OCI-LY7 (cell line): Measurements from ENCODE around the gene SDK2. TPM values are rescaled to one million over a fixed set of nuclear protein-coding genes. Genes with fewer than 3 reads are reported as not detected.

ENCODE experiments used
- BruUV-seq: library from RNA; stranded (reverse); fragments of 400-500 nt; replicated peaks from 2 replicates; lab custom pipeline; 2021; lab: Mats Ljungman, UMichigan
- CTCF ChIA-PET: fragments of 300-600 bp; sonication (Branson Sonifier 250); formaldehyde crosslinking; loops from one replicate; lab custom pipeline; 2022; ENCODE audit warnings: antibody characterized with exemption; ENCODE audit not compliant: unreplicated experiment; lab: Charles Lee
- POLR2A ChIA-PET: fragments of 300-600 bp; sonication (Branson Sonifier 250); formaldehyde crosslinking; loops from one replicate; lab custom pipeline; 2022; ENCODE audit warnings: antibody characterized with exemption; lab: Charles Lee
- DNase-seq: peaks from one replicate; pipeline ENCODE4 v3.0.0-alpha.2; 2015; ENCODE audit warnings: low spot score
- H2AFZ ChIP-seq: fragments of 200-600 bp; sonication (generic), shearing (Covaris generic); 2 replicates; pipeline ENCODE4 v1.6.1; 2014; ENCODE audit warnings: mild to moderate bottlenecking, antibody characterized with exemption, low read length, moderate library complexity
- H3K27ac ChIP-seq: fragments of 200-600 bp; sonication (generic); 2 replicates; pipeline ENCODE4 v1.5.1; 2014; ENCODE audit warnings: mixed run types, low read depth, mild to moderate bottlenecking, moderate library complexity, low read length, inconsistent platforms; ENCODE audit not compliant: poor library complexity, severe bottlenecking
- H3K36me3 ChIP-seq: fragments of 200-600 bp; sonication (generic); 2 replicates; pipeline ENCODE4 v1.6.1; 2014; ENCODE audit warnings: mild to moderate bottlenecking, antibody characterized with exemption, low read length, moderate library complexity, mixed read lengths; ENCODE audit not compliant: insufficient read depth
- H3K4me1 ChIP-seq: fragments of 200-600 bp; sonication (generic); 2 replicates; pipeline ENCODE4 v1.5.1; 2014; ENCODE audit warnings: mild to moderate bottlenecking, low read length; ENCODE audit not compliant: insufficient read depth, poor library complexity, severe bottlenecking
- H3K4me2 ChIP-seq: fragments of 200-600 bp; sonication (generic); 2 replicates; pipeline ENCODE4 v1.6.1; 2014; ENCODE audit warnings: mild to moderate bottlenecking, low read length
- H3K4me3 ChIP-seq: fragments of 200-600 bp; sonication (generic); 2 replicates; pipeline ENCODE4 v1.5.1; 2014; ENCODE audit warnings: mild to moderate bottlenecking, low read depth, low read length; ENCODE audit not compliant: poor library complexity, severe bottlenecking
- H3K79me2 ChIP-seq: fragments of 200-600 bp; sonication (generic); 2 replicates; pipeline ENCODE4 v1.6.1; 2016; ENCODE audit warnings: low read depth, mild to moderate bottlenecking, low read length, moderate library complexity, mixed read lengths; ENCODE audit not compliant: insufficient read depth
- H3K9me2 ChIP-seq: fragments of 200-600 bp; sonication (generic); 2 replicates; pipeline ENCODE4 v1.6.1; 2016; ENCODE audit warnings: mild to moderate bottlenecking, low read length, mixed read lengths; ENCODE audit not compliant: insufficient read depth
- H3K9me3 ChIP-seq: fragments of 200-600 bp; sonication (generic); 2 replicates; pipeline ENCODE4 v1.6.1; 2014; ENCODE audit warnings: mild to moderate bottlenecking, mixed run types, low read length, mixed read lengths
- H4K20me1 ChIP-seq: fragments of 200-600 bp; sonication (generic); 2 replicates; pipeline ENCODE4 v1.6.1; 2014; ENCODE audit warnings: mild to moderate bottlenecking, antibody characterized with exemption, low read length, moderate library complexity, mixed read lengths; ENCODE audit not compliant: insufficient read depth
- EZH2phosphoT487 ChIP-seq: fragments of 200-600 bp; sonication (generic); IDR thresholded peaks from 2 replicates; pipeline ENCODE4 v1.6.1; 2018; ENCODE audit warnings: low read depth, borderline replicate concordance, mild to moderate bottlenecking, mixed run types, antibody characterized with exemption, low read length, moderate library complexity, mixed read lengths
- intact Hi-C: fragments of 100-400 bp; cut with micrococcal nuclease; formaldehyde crosslinking; loops from one replicate; pipeline ENCODE4 v1.10.0; 2022; ENCODE audit not compliant: unreplicated experiment
- total RNA-seq, 2 experiments: library from RNA; depleted of rRNA in 1 of 2; stranded (reverse); fragments of >200 nt in 1 of 2; shearing (Covaris generic) in 1 of 2; gene quantifications; 2 replicates each; pipeline ENCODE4 v1.2.3, GENCODE V29; 2014 to 2022
- TF ChIP-seq, protein P1 (sequence below): fragments of 200-600 bp; sonication (generic); conservative IDR thresholded peaks from 2 replicates; pipeline ENCODE4 v1.5.1; 2014; ENCODE audit warnings: mild to moderate bottlenecking, antibody characterized with exemption, low read length, moderate library complexity, mixed read lengths

Gene SDK2
- total RNA-seq, 2 experiments from 2014 or later: 0.32 to 1.8 TPM

DNA sequence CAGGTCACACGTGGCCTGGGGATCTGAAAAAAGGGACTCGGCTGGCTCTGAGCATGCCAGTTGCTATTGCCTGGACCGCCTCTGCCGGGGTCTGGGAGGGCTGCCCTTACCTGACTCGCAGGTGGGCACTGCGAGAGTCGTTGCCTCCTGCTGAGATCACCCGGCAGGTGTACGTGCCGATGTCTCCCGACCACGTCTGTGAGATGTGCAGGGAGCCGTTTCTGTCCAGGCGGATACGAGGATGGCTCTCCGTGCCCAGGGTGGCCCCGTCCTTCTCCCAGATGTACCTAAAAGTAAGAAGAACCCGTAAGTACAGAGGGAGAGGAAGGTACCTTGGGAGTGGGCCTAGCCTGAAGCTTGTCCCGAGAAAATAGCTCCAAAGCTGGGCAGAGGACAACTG, 220.4 kb downstream of the SDK2 start:
- POLR2A ChIA-PET: interaction anchor here (0.6 kb wide), 1 partner anchor 309 kb away, joined by 5 read pairs; no protein-coding TSS in a partner anchor

DNA sequence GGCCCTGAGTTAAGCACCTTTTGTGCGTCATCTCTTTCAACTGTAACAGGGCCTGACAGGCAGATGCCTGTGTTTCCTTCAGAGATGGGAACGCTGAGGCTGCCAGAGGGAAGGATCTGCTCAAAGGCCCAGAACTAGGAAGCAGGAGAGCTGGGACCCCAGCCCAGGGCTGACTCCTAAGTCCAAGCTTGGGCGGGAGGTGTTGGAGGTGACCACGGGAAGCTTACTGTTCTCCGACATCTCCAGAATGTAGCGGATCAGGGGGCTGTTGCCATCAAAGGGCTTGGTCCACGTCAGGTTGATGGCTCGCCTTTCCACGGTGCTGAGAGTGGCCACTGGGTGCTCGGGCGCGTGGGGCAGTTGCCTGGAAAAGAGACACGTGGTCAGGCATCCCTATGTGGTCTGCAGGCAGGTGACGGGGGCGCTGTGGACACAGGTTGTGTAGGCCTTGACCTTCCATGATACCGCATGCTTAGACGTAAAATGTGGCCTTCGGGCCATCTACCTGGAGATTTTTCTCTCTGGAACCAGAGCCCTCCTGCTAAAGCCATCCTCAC, 221.0 kb downstream of the SDK2 start:
- Histone ChIP-seq H3K9me2 (no peaks in the 10 kb centered on the region), H3K4me1 (no peaks in the 10 kb centered on the region), H3K36me3 (no peaks in the 10 kb centered on the region), H3K4me2 (no peak overlapping the region), H3K27ac (no peak overlapping the region), H3K9me3 (no peaks in the 10 kb centered on the region), H4K20me1 (no peaks in the 10 kb centered on the region), H3K4me3 (no peak overlapping the region), H2AFZ (no peak overlapping the region), H3K79me2 (no peaks in the 10 kb centered on the region)
- TF ChIP-seq EZH2phosphoT487: no peak
- TF ChIP-seq, protein P1, sequence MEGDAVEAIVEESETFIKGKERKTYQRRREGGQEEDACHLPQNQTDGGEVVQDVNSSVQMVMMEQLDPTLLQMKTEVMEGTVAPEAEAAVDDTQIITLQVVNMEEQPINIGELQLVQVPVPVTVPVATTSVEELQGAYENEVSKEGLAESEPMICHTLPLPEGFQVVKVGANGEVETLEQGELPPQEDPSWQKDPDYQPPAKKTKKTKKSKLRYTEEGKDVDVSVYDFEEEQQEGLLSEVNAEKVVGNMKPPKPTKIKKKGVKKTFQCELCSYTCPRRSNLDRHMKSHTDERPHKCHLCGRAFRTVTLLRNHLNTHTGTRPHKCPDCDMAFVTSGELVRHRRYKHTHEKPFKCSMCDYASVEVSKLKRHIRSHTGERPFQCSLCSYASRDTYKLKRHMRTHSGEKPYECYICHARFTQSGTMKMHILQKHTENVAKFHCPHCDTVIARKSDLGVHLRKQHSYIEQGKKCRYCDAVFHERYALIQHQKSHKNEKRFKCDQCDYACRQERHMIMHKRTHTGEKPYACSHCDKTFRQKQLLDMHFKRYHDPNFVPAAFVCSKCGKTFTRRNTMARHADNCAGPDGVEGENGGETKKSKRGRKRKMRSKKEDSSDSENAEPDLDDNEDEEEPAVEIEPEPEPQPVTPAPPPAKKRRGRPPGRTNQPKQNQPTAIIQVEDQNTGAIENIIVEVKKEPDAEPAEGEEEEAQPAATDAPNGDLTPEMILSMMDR: no peak
- no peak for DNase-seq
- ChIA-PET CTCF (interaction anchor here (0.6 kb wide), 1 partner anchor 580 kb away, joined by 8 read pairs; no protein-coding TSS in a partner anchor), POLR2A (interaction anchor here (0.6 kb wide), 2 partner anchors 309 to 1459 kb away, joined by 3 to 5 read pairs; no protein-coding TSS in a partner anchor)
- no TSS peak for BruUV-seq
- intact Hi-C loops: no loop called here

More for the DNA sequence above, 220.4 kb downstream of the SDK2 start:
- H3K9me2 ChIP-seq: no peaks in the 10 kb centered on the region
- DNase-seq: no peak
- no TSS peak for BruUV-seq
- no peaks in the 10 kb centered on the region for H3K36me3 ChIP-seq
- H3K4me1 ChIP-seq: no peaks in the 10 kb centered on the region
- CTCF ChIA-PET: no interaction called here
- H3K27ac ChIP-seq: no peak overlapping the region
- H3K79me2 ChIP-seq: no peaks in the 10 kb centered on the region
- H3K4me3 ChIP-seq: no peak overlapping the region
- H3K4me2 ChIP-seq: no peak overlapping the region
- TF ChIP-seq EZH2phosphoT487: no peak
- TF ChIP-seq, protein P1: no peak
- H4K20me1 ChIP-seq: no peaks in the 10 kb centered on the region
- H3K9me3 ChIP-seq: no peaks in the 10 kb centered on the region
- no peak overlapping the region for H2AFZ ChIP-seq
- intact Hi-C loops: no loop called here

DNA sequence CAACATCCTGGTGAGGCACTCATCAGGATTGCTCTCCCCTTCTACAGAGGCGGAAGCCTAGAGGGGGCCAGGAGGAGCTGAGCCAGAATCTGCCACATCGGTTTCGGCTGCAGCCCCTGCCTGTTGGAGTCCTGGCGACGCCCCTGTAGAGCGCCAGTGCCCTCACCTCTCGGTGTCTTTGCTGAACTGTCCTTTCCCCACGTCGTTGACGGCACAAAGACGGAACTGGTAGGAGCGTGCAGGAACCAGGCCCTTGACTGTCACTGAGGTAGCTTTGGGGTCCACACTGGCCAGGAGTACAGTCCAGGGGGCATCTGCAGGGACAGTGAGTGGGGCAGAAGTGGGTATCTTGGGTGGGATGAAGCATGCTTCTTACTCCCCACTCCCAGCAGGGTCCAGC, 222.1 kb downstream of the SDK2 start:
- Histone ChIP-seq H4K20me1 (no peaks in the 10 kb centered on the region), H3K4me3 (no peak overlapping the region), H3K4me1 (no peaks in the 10 kb centered on the region), H3K4me2 (no peak overlapping the region), H3K27ac (no peak overlapping the region), H3K9me2 (no peaks in the 10 kb centered on the region), H3K79me2 (no peaks in the 10 kb centered on the region), H2AFZ (no peak overlapping the region), H3K9me3 (no peaks in the 10 kb centered on the region), H3K36me3 (no peaks in the 10 kb centered on the region)
- intact Hi-C loops: no loop called here
- ChIA-PET POLR2A (interaction anchor here (0.6 kb wide), 1 partner anchor 205 kb away, joined by 5 read pairs; no protein-coding TSS in a partner anchor), CTCF (no interaction called here)
- no peak for DNase-seq
- no TSS peak for BruUV-seq
- TF ChIP-seq, protein P1: no peak
- no peak for TF ChIP-seq EZH2phosphoT487
